GM12801 (cell line): ENCODE measurements around the gene ACSL1.

Experiments used
- TF ChIP-seq, protein P1 (sequence below): IDR thresholded peaks from one replicate; pipeline ENCODE4 v1.5.1; 2011; ENCODE audit warnings: control low read depth; ENCODE audit not compliant: insufficient read length; ENCODE audit errors: extremely low read depth

Gene ACSL1

DNA sequence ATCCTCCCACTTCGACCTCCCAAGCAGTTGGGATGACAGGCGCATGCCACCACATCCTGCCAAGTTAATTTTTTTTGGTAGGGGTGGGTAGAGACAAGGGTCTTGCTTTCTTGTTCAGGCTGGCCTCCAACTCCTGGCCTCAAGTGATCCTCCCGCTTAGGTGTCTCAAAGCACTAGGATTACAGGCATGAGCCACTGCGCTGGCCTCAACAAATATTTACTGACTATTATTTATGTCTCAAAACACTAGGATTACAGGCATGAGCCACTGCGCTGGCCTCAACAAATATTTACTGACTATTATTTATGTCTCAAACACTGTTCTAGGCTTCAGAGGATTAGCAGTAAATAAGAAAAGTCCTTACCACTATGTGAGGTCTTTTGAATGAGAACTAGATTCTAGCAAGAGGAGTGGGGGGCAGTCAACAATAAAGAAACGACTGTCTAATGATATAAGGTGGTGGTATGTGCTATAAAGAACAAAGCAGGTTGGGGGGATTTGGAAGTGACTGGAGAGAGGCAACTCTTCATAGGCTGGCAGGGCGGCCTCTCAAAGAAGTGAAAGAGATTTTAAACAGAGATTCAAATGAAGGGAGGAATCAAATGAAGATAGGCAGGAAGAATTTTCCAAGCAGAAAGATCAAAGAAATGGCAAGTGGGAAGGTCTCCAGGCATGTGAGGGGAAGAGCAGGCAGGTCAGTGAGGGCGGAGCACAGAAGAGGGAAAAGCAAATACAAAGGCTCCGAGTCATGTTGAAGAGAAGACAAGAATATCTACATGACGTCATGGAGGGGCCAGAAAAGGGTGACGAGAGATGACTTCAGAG, 12.7 kb upstream of the ACSL1 start:
- TF ChIP-seq, protein P1, sequence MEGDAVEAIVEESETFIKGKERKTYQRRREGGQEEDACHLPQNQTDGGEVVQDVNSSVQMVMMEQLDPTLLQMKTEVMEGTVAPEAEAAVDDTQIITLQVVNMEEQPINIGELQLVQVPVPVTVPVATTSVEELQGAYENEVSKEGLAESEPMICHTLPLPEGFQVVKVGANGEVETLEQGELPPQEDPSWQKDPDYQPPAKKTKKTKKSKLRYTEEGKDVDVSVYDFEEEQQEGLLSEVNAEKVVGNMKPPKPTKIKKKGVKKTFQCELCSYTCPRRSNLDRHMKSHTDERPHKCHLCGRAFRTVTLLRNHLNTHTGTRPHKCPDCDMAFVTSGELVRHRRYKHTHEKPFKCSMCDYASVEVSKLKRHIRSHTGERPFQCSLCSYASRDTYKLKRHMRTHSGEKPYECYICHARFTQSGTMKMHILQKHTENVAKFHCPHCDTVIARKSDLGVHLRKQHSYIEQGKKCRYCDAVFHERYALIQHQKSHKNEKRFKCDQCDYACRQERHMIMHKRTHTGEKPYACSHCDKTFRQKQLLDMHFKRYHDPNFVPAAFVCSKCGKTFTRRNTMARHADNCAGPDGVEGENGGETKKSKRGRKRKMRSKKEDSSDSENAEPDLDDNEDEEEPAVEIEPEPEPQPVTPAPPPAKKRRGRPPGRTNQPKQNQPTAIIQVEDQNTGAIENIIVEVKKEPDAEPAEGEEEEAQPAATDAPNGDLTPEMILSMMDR = no peak

DNA sequence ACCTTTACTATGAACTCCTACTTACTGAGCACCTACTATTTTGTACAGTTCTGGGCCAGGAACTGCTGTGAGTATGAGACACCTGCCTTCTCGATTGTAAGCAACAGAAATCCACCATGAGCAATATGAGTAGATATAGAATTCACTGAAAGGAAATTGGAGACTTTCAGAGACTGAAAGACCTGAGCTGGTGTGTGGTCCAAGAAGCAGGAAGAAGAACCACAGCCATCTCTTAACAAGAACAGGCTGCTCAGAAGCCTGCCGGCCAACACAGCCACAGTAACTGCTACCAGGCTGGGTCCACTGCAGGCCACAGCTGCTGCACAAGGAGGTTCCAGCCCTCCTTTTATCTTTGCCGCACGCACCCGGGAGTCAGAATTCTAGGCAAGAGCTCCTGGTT, 10.8 kb upstream of the ACSL1 start:
- TF ChIP-seq, protein P1 = no peak

DNA sequence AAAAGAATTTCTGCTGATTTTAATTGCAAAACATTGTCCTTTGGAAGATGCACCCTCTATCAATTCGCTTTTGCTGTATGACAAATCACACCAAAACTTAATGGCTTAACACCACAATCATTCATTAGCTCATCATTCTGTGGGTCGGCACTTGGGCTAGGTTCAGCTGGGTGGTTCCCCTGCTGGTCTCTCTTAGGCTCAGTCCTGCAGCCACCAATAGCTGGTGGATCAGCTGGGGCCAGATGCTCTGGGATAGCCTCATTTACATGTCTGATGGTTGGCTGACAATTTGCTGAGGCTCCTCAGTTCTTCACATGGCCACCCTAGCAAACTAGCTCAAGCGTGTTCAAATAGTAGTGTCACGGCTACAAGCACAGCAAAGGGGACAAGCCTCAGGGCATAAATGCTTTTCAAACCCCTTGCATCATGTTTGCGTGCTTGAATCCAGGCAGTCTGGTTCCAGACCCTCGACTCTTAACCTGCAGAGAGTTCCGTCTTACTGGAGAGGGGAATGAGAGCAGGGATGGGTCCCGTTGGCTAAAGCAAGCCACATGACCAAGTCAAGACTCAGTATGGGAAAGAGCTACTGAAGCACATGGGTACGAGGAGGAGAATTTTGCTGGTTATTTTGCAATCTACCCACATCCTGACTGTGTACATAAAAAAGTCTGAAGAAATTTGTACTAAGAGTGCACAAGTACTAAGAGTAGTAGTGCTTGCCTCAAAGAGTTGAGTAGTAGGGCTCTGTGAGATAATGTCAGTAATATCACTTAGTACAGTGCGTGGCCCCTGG, 7.5 kb upstream of the ACSL1 start:
- TF ChIP-seq, protein P1 = no peak

DNA sequence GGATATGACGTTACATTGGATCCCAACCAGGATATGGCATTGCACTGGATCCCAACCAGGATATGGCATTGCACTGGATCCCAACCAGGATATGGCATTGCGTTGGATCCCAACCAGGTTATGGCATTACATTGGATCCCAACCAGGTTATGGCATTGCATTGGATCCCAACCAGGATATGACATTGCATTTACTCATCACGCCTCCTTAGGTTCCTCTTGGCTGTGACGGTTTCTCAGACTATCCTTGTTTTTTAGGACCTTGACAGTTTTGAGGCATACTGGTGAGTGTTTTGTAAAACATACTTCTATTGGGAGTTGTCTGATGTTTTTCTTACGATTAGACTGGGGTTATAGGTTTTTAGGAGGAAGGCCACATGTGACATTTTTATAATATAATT, 5.4 kb upstream of the ACSL1 start:
- TF ChIP-seq, protein P1 = no peak

DNA sequence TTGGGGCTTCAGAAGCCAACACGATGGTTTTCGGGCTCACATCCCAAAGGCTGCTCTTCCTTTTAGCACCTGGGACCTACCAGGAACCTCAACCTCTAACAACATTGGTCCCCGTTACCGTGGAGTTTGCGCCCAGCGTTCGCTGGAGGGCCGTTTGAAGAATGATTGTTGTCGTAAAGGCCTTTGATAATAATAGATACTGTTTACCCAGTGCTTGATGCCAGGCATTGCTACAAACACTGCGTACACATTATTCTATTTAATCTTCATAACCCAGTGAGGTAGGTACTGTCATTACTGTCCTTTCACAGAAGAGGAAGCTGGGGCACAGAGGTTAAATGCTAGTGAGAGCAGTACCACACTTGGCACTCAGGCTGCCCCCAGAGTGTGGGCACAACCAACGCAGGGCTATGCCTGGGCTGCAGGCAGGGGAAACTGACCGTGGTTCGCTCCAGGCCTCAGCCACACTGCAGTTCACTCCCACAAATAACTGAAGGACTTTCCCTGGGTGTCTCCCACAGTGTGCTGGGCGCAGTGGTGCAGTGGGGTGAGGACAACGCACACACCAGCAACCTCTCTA, 1.0 kb upstream of the ACSL1 start:
- TF ChIP-seq, protein P1 = no peak

DNA sequence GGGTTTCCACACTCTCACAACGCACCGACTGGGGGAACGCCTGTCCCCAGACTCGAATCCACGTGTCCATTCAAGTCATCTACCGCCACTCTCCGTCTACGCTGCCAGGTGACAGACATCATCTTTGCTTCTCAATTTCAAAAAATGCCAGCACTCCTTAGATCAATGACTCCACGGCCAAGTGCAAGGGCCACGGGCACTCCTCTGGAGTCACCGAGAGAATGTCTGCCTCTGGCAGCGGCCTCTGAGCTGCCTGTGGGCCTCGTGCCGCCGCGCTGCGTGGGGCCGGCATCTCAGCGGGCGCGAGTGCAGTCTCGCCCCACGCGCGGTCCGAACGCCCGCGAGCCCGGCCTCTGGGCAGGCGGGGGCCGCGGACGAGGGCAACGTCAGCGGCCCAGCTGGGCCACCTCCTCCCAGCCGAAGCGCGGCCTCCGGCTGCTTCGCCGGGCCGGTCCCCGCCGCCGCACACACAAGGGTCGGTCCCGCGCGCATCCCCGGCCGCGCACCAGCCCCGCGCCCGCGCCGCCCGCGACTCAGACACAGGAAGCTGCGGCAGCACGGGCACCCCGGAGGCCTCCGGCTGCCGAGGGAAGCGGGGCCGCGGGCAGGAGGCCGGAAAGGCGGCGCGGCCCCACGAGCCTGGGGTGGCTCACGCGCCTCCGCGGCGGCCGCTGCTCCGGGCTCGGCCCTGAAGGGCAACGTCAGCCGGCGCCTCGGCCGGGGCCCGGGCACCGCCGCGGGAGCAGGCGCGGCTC, 450 bp downstream of the ACSL1 start:
- TF ChIP-seq, protein P1 = no peak

DNA sequence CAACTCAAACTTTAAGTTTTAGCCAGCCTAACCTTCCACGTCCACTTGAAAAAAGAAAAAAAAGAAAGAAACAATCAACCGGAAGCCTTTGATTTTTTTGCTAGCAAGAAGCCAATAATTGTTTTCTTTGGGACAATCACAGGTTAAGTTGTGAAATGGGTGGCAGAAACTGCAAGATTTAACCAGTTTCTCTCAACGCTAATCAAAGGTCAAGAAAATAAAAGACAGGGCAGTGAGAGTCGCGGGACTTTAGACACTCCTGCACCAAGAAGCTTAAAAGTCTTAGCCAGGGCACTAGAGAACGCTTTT, 1.0 kb downstream of the ACSL1 start:
- TF ChIP-seq, protein P1 = no peak
